Brain microvascular endothelial cell (primary cell): ENCODE data around the gene LDOC1.

ENCODE experiments used
- DNase-seq: peaks from one replicate; pipeline ENCODE4 v3.0.0-alpha.2; 2020
- H3K27ac ChIP-seq: fragments of 250-450 bp; sonication (Bioruptor Pico); 2 replicates; pipeline ENCODE4 v1.5.1; 2020; ENCODE audit warnings: mild to moderate bottlenecking, moderate library complexity
- H3K27me3 ChIP-seq: fragments of 250-450 bp; sonication (Bioruptor Pico); replicated peaks from 2 replicates; pipeline ENCODE4 v1.5.1; 2020; ENCODE audit warnings: mild to moderate bottlenecking
- H3K36me3 ChIP-seq: fragments of 250-450 bp; sonication (Bioruptor Pico); replicated peaks from 2 replicates; pipeline ENCODE4 v1.5.1; 2020; ENCODE audit warnings: mild to moderate bottlenecking
- H3K4me3 ChIP-seq: 2 replicates; pipeline ENCODE4 v1.5.1; 2011; ENCODE audit warnings: low read depth, mild to moderate bottlenecking, control low read depth, low read length, moderate library complexity
- CTCF ChIP-seq: IDR thresholded peaks from 2 replicates; pipeline ENCODE4 v1.5.1; 2011; ENCODE audit warnings: low read depth, mild to moderate bottlenecking, moderate library complexity, low read length, control low read depth, inconsistent platforms; ENCODE audit errors: missing control alignments
- in situ Hi-C: cut with HindIII; loops from 2 replicates; pipeline ENCODE4 v1.10.0; 2017; ENCODE audit warnings: low sequenced_read_pairs, low pct_ligation_motif_present

LDOC1 gene

GRCh38 chrX:141142946-141143345 is 34.0 kb downstream of the LDOC1 start:
- no peak for TF ChIP-seq CTCF
- DNase-seq: no peak
- in situ Hi-C loops: no loop called here
- Histone ChIP-seq H3K36me3 (no peaks in the 10 kb centered on the region), H3K27me3 (no peaks in the 10 kb centered on the region), H3K27ac (no peak overlapping the region), H3K4me3 (no peak overlapping the region)

DNA sequence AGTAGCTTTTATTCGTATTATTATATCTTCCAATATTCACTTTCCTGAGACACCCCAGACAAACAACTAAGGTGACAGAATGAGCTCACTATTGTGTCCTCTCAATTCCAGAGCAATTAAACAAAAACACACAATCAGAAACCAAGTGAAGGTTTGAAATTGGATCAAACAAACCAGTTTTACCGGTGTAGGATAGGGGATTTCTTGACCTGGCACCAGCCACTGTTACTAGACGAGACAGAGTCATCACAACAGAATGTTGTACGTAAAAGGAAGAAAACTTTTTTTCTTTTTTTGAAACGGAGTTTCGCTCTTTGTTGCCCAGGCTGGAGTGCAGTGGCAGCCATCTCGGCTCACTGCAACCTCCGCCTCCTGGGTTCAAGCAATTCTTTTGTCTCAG is 43.7 kb downstream of the LDOC1 start:
- Histone ChIP-seq H3K27me3 (no peaks in the 10 kb centered on the region), H3K36me3 (no peaks in the 10 kb centered on the region), H3K4me3 (no peak overlapping the region), H3K27ac (no peak overlapping the region)
- no peak for DNase-seq
- in situ Hi-C loops: no loop called here
- TF ChIP-seq CTCF: no peak

DNA sequence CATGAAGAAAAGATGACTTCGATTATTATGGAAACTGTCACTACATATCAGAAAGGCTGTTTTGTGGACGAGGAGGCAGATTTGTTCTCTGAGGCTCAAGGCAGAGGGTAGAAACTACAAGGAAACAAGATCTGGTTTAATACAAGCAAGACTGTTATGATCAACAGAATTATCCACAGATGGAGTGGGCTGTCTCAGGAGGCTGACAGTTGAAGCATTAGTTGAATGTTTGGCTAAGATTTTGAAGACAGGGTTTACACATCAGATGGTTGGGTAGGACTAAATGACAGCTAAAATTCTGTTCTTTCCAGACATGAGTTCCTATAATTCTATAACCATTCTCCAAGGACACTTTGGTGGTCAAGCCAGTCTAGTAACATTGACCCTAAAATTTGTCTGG is 49.8 kb downstream of the LDOC1 start:
- no peak for DNase-seq
- no peak for TF ChIP-seq CTCF
- in situ Hi-C loops: no loop called here
- H3K36me3 ChIP-seq: no peaks in the 10 kb centered on the region
- no peak overlapping the region for H3K4me3 ChIP-seq
- H3K27ac ChIP-seq: no peak overlapping the region
- no peaks in the 10 kb centered on the region for H3K27me3 ChIP-seq
